Measurements from ENCODE around the gene TSPYL4.

The TSPYL4 gene

DNA sequence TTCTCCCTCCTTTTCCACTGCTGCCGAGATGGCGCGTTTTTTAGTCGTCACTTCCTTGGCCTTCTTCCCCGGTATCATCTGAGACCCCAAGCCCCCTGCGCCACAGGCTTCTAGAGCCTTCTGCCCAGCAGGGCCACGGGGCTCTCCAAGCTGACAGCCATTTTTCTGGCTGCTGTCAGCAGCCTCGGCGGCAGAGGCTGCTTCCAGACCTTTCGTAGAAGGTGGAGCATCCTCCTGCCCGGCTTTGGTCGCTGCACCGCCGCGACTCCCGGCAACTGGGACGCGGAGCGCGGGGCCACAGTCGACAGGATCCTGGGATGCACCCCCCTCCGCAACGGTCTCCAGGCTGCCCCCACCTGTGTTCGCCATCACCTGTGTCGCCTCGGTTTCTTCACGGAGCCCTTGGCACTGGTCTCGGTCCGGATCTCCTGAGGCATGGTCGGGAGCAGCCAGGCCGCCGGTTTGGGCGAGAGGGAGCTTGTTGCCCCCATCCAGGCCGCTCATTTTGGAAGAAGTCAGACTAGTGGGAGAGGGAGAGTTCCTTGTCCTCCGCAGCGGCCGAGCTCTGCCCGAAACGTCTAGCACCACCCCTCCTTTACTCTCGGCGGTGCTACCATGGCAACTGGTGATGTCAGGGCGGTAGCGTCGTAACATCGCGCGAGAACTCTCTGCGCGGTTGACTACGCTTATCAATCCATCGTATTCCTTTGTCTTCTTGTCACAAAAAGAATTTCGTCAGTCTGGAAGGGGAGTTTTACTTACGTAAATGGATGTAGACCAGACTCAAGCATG lies at the start of gene TSPYL4:
TSS of gene TSPYL4 (minus strand) at position 571 of the 792 bp plus-strand sequence. CDS start at position 504, 67 bp downstream.
- H3K9me3 Mint-ChIP-seq, result no peaks in the 10 kb centered on the region
- H3K36me3 Mint-ChIP-seq (ENCODE audit: low read depth), result peaks cover 23% of the 10 kb centered on the region
- H3K27ac Mint-ChIP-seq, result no peak within 1 kb of the TSS
- DNase-seq, result peak; percentile 91
- TF ChIP-seq, protein P1, sequence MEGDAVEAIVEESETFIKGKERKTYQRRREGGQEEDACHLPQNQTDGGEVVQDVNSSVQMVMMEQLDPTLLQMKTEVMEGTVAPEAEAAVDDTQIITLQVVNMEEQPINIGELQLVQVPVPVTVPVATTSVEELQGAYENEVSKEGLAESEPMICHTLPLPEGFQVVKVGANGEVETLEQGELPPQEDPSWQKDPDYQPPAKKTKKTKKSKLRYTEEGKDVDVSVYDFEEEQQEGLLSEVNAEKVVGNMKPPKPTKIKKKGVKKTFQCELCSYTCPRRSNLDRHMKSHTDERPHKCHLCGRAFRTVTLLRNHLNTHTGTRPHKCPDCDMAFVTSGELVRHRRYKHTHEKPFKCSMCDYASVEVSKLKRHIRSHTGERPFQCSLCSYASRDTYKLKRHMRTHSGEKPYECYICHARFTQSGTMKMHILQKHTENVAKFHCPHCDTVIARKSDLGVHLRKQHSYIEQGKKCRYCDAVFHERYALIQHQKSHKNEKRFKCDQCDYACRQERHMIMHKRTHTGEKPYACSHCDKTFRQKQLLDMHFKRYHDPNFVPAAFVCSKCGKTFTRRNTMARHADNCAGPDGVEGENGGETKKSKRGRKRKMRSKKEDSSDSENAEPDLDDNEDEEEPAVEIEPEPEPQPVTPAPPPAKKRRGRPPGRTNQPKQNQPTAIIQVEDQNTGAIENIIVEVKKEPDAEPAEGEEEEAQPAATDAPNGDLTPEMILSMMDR (IDR thresholded peaks at IDR 0.05), result no peak
- H3K27me3 Mint-ChIP-seq (ENCODE audit: low read depth, poor library complexity), result no peaks in the 10 kb centered on the region
- peaks cover 9% of the 10 kb centered on the region for H3K4me1 Mint-ChIP-seq
- no peak within 1 kb of the TSS for H3K4me3 Mint-ChIP-seq

GRCh38 chr6:116301104-116301503 lies 47.2 kb upstream of the TSPYL4 start:
- peaks cover 16% of the 10 kb centered on the region for H3K9me3 Mint-ChIP-seq
- no peak for DNase-seq
- H3K27ac Mint-ChIP-seq, result no peak overlapping the region
- H3K27me3 Mint-ChIP-seq (ENCODE audit: low read depth, poor library complexity), result no peaks in the 10 kb centered on the region
- peaks cover 5% of the 10 kb centered on the region for H3K36me3 Mint-ChIP-seq (ENCODE audit: low read depth)
- H3K4me3 Mint-ChIP-seq, result no peak overlapping the region
- TF ChIP-seq, protein P1 (IDR thresholded peaks at IDR 0.05), result no peak
- no peaks in the 10 kb centered on the region for H3K4me1 Mint-ChIP-seq

DNA sequence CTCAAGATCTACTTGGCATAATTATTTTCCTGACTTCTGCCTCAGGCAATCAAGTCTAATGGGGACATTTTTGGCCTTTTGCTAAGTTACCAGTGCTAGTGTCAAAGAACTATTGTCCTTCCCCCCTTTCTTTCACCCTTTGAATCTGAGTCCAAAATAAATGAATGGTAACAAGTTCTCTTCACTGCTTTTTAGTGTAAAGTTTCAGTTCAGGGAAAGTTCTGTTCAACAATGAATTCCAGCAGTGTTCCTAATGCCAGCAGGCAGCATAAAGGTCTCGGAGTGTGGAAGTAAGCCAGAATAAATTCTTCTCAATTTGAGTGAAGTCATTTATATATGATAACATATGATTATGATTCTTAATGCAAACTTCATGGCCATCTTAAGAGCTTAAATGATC lies 46.7 kb upstream of the TSPYL4 start:
- Mint-ChIP-seq H3K27me3 (ENCODE audit: low read depth, poor library complexity) (no peaks in the 10 kb centered on the region), H3K36me3 (ENCODE audit: low read depth) (peaks cover 5% of the 10 kb centered on the region), H3K27ac (no peak overlapping the region), H3K4me3 (no peak overlapping the region), H3K4me1 (no peaks in the 10 kb centered on the region), H3K9me3 (peaks cover 16% of the 10 kb centered on the region)
- DNase-seq, result no peak
- TF ChIP-seq, protein P1 (IDR thresholded peaks at IDR 0.05), result no peak

DNA sequence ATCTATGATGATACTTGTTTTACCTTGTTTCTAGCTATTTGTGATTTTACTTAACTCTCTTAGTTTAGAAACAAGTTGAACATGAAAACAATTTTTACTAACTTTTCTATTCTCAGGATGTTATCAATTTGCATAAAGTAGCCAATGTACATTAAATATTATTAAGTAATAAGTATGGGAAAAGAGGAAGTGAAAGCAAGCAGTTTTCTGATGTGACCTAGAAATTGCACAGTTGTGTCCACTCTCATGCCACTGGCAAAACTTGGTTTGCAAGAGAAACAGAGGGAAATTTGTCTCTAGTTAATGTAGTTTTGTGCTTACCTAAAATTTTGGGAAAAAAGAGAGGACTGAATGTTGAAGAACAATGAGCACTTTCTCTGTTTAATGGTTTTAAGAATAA lies 45.1 kb upstream of the TSPYL4 start:
- Mint-ChIP-seq H3K27me3 (ENCODE audit: low read depth, poor library complexity) (no peaks in the 10 kb centered on the region), H3K9me3 (peaks cover 16% of the 10 kb centered on the region), H3K4me3 (no peak overlapping the region), H3K4me1 (no peaks in the 10 kb centered on the region), H3K27ac (no peak overlapping the region), H3K36me3 (ENCODE audit: low read depth) (peaks cover 5% of the 10 kb centered on the region)
- no peak for DNase-seq
- TF ChIP-seq, protein P1 (IDR thresholded peaks at IDR 0.05), result no peak

- no peak for DNase-seq
- no peak overlapping the region for H3K27ac Mint-ChIP-seq
- no peak overlapping the region for H3K4me3 Mint-ChIP-seq
- TF ChIP-seq, protein P1 (IDR thresholded peaks at IDR 0.05), result no peak
- no peaks in the 10 kb centered on the region for H3K4me1 Mint-ChIP-seq
- H3K36me3 Mint-ChIP-seq (ENCODE audit: low read depth), result peaks cover 5% of the 10 kb centered on the region
- H3K9me3 Mint-ChIP-seq, result peaks cover 16% of the 10 kb centered on the region
- H3K27me3 Mint-ChIP-seq (ENCODE audit: low read depth, poor library complexity), result no peaks in the 10 kb centered on the region
Measured at GRCh38 chr6:116298273-116298672, 44.4 kb upstream of the TSPYL4 start.

- Mint-ChIP-seq H3K36me3 (ENCODE audit: low read depth) (no peaks in the 10 kb centered on the region), H3K4me3 (no peak overlapping the region), H3K4me1 (no peaks in the 10 kb centered on the region), H3K27me3 (ENCODE audit: low read depth, poor library complexity) (no peaks in the 10 kb centered on the region), H3K27ac (no peak overlapping the region), H3K9me3 (peaks cover 4% of the 10 kb centered on the region)
- DNase-seq, result no peak
- TF ChIP-seq, protein P1 (IDR thresholded peaks at IDR 0.05), result no peak
Measured at GRCh38 chr6:116292553-116292952, 38.7 kb upstream of the TSPYL4 start.
